Dermis microvascular lymphatic vessel endothelial cell (primary cell): ENCODE data around the gene MYO1E. TPM values are rescaled to one million over a fixed set of nuclear protein-coding genes. Genes with fewer than 3 reads are reported as not detected.
"Not testable (repeated sequence)": the region's sequence is repeated elsewhere in the genome, so short reads cannot be mapped to it uniquely, and the experiment has no call there.

Experiments used
- DNase-seq, 2 donors: peaks; one replicate each; pipeline versions ENCODE4 v3.0.0 to v3.0.0-alpha.2; 2010; ENCODE audit warnings: low read depth in 2 of 2
- total RNA-seq: library from RNA; depleted of rRNA; stranded (reverse); fragments of >200 nt; gene quantifications from 2 replicates; pipeline ENCODE4 v1.2.1, GENCODE V29; 2014

The MYO1E gene
- total RNA-seq, 1 donor from 2014 or later, result 21.4 TPM

- DNase-seq, result no peak
These were observed 225.0 kb downstream of the MYO1E start for GRCh38 chr15:59147666-59148065.

DNA sequence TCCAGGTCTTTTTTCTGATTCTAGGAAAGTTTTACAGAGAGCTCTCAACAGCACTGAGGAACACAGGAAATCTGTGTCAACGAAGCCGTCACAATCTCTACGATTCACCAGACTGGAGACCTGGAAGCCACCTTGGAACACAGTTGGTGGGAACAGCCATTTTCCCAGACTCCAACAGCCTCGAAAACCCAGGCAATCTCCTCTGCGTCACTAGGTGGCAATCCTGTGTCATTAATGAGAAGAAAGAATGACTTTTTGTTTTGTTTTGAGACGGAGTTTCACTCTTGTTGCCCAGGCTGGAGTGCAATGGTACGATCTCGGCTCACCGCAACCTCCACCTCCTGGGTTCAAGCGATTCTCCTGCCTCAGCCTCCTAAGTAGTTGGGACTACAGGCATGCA, 228.1 kb downstream of the MYO1E start:
- peak in 1 of 2 donors; percentile 41 for DNase-seq

GRCh38 chr15:59143281-59143680, 229.4 kb downstream of the MYO1E start:
- DNase-seq, result no peak

GRCh38 chr15:59140422-59141226, 232.0 kb downstream of the MYO1E start:
- DNase-seq, result no peak

DNA sequence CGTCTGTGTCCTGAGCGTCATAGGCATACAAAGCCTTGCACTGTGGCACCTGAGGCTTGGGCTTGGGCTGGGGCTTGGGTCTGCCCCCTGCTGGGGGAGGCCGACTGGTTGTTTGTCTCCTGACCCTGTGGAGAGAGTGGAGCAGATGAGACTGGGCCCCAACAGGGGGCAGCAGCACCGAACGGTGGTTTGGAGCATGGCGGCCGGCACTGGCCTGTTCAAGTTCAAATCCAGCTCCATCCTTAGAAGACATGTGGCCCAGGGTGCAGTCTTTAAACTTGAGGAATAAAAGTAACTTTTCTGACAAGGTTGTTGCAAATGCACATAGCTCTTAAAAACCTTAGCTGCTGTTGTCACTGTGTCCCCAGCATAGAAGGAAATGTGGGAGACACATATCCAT, 234.4 kb downstream of the MYO1E start:
- peak; percentile 33 to 70 for DNase-seq

- DNase-seq, result no peak
These were observed 235.1 kb downstream of the MYO1E start for GRCh38 chr15:59137566-59137965.

GRCh38 chr15:59133929-59134427, 238.7 kb downstream of the MYO1E start:
- DNase-seq, result no peak

DNA sequence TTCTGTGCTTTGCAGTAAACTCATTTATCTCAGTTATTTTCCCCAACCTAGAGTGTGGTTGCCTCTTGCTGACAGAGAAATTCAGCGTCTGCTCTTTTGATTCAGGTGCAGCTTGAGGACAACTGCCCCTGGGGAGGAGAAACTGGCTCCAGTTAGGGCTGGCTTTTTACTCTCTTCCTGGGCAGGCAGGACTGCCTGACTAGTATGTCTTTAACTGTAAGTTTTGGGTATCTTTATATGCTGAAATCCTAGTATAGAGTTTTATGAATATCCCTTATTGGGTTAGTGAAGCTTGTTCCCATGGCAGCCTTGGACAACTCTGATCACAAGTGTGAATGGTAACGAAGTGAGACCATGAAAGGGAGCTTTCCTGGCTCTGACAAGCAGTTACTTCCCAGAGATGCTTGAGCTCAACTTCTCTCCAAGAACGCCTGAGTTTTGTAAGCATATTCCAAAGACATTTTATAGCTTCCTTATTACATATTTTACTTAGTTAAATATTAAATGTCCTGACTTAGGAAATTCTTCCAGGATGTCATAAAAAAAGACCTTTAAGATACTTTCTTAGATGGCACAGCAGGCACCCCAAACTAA, 240.6 kb downstream of the MYO1E start:
- no peak for DNase-seq

GRCh38 chr15:59131456-59131855, 241.2 kb downstream of the MYO1E start:
- no peak for DNase-seq

GRCh38 chr15:59127255-59127654, 245.4 kb downstream of the MYO1E start:
- DNase-seq, result not testable (repeated sequence)

DNA sequence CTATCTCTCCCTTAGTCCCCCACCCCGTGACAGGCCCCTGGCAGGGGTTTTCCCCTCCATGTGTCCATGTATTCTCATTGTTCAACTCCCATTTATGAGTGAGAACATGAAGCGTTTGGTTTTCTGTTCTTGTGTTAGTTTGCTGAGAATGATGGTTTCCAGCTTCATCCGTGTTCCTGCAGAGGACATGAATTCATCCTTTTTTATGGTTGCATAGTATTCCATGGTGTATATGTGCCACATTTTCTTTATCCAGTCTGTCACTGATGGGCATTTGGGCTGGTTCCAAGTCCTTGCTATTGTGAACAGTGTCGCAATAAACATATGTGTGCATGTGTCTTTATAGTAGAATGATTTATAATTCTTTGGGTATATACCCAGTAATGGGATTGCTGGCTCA, 247.0 kb downstream of the MYO1E start:
- DNase-seq, result not testable (repeated sequence)

DNA sequence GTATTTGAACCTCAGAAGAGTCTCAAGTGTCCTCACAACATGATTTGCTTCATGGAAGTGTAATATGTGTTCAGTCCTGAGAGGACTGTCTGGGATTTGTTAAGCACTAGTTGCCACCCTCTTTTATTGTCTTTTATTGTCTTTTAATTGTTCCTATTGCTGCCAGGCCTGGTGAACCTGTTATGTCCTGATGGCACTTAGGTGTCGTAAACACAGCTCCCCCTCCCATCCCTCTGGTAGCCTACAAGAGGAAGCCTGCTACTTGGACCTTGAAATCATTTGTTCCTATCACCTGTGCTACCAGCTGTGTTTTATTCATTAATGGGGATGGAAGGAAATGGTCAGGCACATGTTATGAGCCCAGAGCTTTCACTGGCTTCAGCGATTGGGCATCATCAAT, 248.4 kb downstream of the MYO1E start:
- no peak for DNase-seq

GRCh38 chr15:59120937-59121336, 251.7 kb downstream of the MYO1E start:
- no peak for DNase-seq

DNA sequence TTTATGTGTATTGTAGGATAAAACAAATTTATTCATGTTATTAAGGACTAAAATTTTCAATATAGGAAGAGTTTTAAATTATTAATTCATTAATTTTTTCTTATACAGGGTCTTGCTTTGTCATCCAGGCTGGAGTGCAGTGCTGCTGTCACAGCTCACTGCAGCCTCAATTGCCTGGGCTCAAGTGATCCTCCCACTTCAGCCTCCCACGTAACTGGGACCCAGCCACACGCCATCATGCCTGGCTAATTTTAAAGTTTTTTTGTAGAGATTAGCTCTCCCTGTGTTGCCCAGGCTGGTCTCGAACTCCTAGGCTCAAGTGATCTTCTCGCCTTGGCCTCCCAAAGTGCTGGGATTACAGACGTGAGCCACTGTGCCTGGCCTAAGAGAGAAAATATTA, 253.0 kb downstream of the MYO1E start:
- DNase-seq, result no peak

DNA sequence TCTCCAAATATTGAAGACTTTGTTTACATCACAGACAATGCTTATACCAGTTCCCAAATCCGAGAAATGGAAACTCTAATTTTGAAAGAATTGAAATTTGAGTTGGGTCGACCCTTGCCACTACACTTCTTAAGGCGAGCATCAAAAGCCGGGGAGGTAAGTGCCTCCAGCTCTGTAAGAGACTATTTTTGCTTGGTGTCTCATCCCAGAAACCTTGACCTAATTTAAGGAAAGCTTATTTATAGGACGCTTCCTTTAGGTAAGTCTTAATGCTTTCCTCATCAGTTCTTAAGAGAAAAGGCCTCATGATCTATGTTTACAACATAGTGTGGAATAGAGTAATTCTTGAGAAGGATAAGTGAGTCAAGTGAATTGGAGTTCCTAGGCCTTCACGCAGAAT, 255.9 kb downstream of the MYO1E start:
- DNase-seq, result no peak

DNA sequence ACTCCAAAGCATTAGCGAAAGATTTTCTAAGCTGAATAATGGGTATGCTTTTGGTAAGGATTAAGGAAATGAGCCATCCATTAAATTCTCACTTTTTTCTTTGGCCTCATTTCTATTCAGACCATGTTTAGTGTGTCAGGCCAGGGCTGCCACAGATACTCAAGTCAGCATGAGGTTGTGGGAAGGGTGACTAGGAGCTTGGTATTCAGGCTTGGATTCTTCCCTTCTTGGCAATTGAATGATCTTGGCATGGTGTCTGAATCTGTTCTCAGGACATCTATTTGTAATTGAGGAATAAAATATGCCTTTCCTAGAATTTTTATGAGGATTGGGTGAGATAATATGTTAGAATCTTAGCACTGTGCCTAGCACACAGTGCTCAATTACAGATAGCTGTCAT, 256.5 kb downstream of the MYO1E start:
- no peak for DNase-seq

- no peak for DNase-seq
These were observed 257.6 kb downstream of the MYO1E start for GRCh38 chr15:59115047-59115446.

GRCh38 chr15:59111251-59111650, 261.4 kb downstream of the MYO1E start:
- DNase-seq, result no peak

DNA sequence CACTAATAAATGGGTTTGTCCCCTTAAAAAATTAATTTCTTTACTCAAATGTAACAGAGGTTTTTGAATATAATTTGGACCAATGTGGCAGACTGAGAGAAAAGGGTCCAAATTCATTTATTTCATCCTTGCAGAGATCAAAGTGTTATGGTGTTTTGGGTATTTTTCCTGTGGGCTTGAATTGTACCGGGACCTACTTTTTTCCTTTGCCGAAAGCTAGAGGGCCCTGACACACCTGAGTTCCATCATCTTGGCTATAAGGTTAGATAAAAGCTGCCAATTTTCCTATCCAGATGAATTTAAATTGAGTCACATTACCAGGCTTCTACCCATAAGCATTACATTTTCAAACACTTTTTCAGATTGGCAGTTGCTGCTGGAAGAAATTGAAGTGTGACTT, 266.8 kb downstream of the MYO1E start:
- DNase-seq, result no peak

DNA sequence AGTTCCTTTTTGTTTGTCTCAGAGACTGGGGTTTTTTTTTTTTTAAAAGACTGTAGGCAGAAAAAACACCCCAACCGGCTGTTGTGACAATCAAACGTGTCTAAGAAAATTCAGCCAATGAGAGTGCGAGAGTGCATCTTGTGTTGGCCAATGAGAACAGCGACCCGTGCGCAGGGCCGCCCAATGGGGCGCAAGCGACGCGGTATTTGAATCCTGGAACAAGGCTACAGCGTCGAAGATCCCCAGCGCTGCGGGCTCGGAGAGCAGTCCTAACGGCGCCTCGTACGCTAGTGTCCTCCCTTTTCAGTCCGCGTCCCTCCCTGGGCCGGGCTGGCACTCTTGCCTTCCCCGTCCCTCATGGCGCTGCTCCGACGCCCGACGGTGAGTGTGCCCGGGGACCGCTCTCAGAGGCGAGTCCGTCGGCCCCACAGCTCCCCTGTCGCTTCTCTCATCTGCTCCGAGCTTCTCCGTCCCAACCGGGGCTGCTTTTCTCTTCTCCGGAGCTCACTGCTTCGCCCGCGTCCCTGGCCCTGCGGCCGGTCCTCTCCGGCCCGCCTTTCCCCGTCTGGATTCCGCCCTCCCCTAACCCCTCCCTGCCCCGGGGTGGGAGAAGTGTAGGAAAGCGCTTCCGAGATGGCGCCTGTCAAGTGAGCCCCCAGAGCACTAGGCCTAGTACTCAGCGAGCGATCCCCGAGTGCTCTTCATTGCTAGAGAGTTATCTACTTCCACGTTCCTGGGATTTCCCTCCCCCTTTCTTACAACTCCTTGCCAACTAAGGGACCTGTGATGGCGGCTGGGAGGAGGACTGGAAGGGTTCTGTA, 267.5 kb downstream of the MYO1E start, which contains the start of gene CCNB2:
Gene CCNB2 (plus strand): TSS at position 235 of the 821 bp plus-strand sequence. CDS start 123 bp downstream, at position 358.
- DNase-seq, result peak; percentile 87 to 94

DNA sequence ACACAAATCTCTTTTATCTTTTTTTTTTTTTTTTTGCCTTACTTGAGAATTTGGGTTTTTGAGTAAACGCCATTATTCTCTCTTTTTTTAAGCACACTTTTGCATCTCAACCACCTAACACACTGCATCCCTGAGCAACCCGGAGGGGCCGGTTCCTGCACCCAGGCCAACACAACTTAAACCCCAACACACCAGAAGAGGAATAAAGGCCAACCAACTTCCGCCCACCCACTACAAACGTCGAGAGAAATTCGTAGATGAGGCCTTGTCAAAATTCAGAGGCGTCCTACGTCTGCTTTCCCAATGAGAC, 268.1 kb downstream of the MYO1E start:
- no peak for DNase-seq

- no peak for DNase-seq
These were observed 273.4 kb downstream of the MYO1E start for GRCh38 chr15:59099162-59099685.
